Coronary artery (tissue), 2 donors: ENCODE data around the gene TRIOBP.

Source experiments
- DNase-seq: peaks from one replicate; pipeline ENCODE4 v3.0.0-alpha.2; 2017; ENCODE audit warnings: low spot score
- H3K27ac ChIP-seq, 2 donors: fragments of 200-600 bp; sonication (generic); one replicate each; pipeline ENCODE4 v1.5.1; 2016 to 2019
- H3K4me3 ChIP-seq: fragments of 200-600 bp; sonication (generic); 2 replicates; pipeline ENCODE4 v1.5.1; 2016; ENCODE audit warnings: mild to moderate bottlenecking, moderate library complexity
- TF ChIP-seq, protein P1 (sequence below): fragments of 200-600 bp; sonication (generic); IDR thresholded peaks from one replicate; pipeline ENCODE4 v1.5.1; 2019; ENCODE audit warnings: antibody characterized with exemption

The TRIOBP gene, protein sequence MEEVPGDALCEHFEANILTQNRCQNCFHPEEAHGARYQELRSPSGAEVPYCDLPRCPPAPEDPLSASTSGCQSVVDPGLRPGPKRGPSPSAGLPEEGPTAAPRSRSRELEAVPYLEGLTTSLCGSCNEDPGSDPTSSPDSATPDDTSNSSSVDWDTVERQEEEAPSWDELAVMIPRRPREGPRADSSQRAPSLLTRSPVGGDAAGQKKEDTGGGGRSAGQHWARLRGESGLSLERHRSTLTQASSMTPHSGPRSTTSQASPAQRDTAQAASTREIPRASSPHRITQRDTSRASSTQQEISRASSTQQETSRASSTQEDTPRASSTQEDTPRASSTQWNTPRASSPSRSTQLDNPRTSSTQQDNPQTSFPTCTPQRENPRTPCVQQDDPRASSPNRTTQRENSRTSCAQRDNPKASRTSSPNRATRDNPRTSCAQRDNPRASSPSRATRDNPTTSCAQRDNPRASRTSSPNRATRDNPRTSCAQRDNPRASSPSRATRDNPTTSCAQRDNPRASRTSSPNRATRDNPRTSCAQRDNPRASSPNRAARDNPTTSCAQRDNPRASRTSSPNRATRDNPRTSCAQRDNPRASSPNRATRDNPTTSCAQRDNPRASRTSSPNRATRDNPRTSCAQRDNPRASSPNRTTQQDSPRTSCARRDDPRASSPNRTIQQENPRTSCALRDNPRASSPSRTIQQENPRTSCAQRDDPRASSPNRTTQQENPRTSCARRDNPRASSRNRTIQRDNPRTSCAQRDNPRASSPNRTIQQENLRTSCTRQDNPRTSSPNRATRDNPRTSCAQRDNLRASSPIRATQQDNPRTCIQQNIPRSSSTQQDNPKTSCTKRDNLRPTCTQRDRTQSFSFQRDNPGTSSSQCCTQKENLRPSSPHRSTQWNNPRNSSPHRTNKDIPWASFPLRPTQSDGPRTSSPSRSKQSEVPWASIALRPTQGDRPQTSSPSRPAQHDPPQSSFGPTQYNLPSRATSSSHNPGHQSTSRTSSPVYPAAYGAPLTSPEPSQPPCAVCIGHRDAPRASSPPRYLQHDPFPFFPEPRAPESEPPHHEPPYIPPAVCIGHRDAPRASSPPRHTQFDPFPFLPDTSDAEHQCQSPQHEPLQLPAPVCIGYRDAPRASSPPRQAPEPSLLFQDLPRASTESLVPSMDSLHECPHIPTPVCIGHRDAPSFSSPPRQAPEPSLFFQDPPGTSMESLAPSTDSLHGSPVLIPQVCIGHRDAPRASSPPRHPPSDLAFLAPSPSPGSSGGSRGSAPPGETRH (N-terminal part only)

DNA sequence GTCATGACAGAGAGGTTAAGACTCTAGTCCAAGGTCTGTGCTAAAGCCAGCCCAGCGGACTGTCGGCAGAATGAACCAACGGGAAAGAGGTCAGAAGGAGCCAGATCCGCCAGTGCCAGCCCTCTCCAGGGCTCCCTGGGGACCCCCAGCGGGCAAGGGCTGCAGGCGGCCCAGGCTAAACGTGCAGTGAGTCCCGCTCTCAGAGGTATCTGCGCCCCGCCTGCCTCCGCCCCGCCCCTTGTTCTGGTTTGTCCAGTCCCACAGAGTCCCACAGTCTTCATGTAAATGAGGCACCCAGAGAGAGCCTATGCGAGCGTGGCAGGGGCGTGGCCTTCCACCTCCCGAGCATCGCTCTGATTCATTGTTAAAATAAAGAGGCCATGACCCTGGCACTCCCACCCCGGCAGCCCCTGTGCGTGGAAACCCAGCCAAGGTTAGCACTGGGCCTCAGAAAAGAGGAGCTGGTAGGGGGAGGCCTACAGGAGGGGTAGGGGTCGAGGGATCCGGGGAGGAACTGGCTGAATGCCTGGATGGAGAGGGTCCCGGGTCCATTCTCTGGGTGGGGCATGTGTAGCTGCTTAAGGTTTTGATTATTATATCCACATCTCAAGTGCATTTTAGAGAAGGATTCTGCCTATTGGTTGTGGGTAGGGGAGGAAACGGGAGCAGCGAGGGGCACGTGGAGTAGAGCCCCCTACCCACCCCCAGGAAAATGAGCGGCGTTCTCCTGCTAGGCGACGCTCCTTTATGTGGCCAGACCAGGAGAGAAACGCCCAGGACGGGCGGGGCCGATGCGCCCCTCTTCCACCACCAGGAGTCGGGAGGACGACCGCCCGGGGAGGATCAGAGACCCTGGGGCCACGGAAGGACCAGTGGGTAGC lies at the start of gene TRIOBP:
TRIOBP (plus strand) TSS at position 392 of the 881 bp plus-strand sequence. CDS start 4,318 bp downstream, outside the sequence.
- Histone ChIP-seq H3K4me3 (peak within 1 kb of the TSS; percentile 47), H3K27ac (peak within 1 kb of the TSS; percentile 23 to 33)
- peak; percentile 97 for DNase-seq
- TF ChIP-seq, protein P1, sequence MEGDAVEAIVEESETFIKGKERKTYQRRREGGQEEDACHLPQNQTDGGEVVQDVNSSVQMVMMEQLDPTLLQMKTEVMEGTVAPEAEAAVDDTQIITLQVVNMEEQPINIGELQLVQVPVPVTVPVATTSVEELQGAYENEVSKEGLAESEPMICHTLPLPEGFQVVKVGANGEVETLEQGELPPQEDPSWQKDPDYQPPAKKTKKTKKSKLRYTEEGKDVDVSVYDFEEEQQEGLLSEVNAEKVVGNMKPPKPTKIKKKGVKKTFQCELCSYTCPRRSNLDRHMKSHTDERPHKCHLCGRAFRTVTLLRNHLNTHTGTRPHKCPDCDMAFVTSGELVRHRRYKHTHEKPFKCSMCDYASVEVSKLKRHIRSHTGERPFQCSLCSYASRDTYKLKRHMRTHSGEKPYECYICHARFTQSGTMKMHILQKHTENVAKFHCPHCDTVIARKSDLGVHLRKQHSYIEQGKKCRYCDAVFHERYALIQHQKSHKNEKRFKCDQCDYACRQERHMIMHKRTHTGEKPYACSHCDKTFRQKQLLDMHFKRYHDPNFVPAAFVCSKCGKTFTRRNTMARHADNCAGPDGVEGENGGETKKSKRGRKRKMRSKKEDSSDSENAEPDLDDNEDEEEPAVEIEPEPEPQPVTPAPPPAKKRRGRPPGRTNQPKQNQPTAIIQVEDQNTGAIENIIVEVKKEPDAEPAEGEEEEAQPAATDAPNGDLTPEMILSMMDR: no peak

DNA sequence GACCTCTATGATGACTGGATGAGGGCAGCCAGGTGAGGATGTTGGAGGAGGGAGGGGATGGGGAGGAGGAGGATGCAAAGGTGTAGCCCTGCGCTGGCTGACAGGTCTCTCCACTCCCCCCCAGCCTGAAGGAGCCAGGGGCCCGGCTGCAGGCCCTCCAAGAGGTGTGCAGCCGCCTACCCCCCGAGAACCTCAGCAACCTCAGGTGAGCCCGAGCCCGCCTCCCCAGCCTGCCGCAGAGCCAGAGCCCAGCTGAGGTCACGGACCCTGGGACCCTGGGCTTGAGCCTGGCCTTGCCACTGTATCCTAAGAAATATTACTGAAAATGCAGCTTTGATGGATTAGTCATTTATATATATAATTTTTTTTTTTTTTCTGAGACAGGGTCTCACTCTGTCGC lies 49.5 kb upstream of the TRIOBP start:
- TF ChIP-seq, protein P1: no peak
- no peak for DNase-seq
- Histone ChIP-seq H3K27ac (no peak overlapping the region), H3K4me3 (no peak overlapping the region)

DNA sequence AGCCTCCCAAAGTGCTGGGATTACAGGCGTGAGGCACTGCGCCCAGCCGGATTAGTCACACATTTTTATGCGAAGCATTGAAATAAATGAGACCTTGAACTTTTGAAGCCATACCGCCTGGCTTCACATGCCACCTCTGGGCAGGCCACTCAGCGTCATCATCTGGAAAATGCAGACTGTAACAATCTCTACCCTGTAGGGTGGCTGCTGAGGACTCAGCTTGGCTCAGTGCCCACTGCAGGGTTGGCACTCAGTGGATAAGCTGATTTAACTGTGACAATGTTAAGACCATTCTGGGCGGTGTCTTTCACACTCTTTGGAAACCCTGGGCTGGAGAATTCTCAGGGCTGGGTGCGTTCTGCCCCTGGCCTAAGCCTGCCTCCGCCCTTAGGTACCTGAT lies 48.9 kb upstream of the TRIOBP start:
- H3K27ac ChIP-seq: no peak overlapping the region
- no peak for DNase-seq
- TF ChIP-seq, protein P1: no peak
- no peak overlapping the region for H3K4me3 ChIP-seq

DNA sequence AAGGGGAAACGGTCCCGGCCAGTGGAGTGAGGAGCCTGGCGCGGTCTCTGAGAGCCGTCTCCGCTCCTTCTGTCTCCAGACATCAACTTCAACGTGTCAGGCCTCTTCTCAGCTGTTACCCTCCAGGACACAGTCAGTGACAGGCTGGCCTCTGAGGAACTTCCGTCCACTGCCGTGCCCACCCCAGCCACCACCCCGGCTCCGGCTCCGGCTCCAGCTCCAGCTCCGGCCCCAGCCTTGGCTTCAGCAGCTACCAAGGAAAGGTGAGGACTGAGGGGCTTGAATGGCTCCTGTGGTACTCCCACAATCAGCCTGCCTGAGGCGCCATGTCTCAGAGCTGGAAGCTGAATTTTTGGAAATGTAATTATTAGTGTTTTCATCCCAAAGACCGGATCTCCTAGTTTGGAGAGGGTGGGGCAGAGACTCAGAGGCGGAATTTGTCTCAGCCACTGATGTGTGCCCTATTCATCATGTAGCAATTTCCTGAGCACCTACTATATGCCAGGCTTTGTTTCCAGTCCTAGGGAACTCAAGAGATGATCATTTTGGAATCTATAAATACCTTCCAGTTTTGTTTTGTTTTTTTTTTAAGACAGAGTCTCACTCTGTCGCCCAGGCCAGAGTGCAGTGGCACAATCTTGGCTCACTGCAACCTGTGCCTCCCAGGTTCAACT lies 46.2 kb upstream of the TRIOBP start:
- Histone ChIP-seq H3K27ac (no peak overlapping the region), H3K4me3 (no peak overlapping the region)
- no peak for DNase-seq
- TF ChIP-seq, protein P1: no peak

GRCh38 chr22:37654563-37655251 lies 42.1 kb upstream of the TRIOBP start:
- Histone ChIP-seq H3K4me3 (no peak overlapping the region), H3K27ac (no peak overlapping the region)
- no peak for DNase-seq
- TF ChIP-seq, protein P1: no peak
